Lung (tissue), 12 donors: ENCODE data around the gene SMCO4. TPM values are rescaled to one million over a fixed set of nuclear protein-coding genes. Genes with fewer than 3 reads are reported as not detected.

ENCODE experiments used
- ATAC-seq: fragments of 200-7000 bp; cut with Tn5 transposase; one replicate; pipeline ENCODE4 v1.9.1; 2020; ENCODE audit warnings: moderate number of reproducible peaks; ENCODE audit not compliant: insufficient read depth, low FRiP score
- DNase-seq, 3 donors: peaks; one replicate each; pipeline ENCODE4 v3.0.0-alpha.2; 2013 to 2017
- H3K27ac ChIP-seq, 2 donors: one replicate each; pipeline ENCODE4 v1.5.1; 2013; ENCODE audit warnings: mild to moderate bottlenecking in 2 of 2, moderate library complexity in 2 of 2, control low read depth in 1 of 2, inconsistent platforms in 1 of 2, low read depth in 1 of 2, low read length in 1 of 2
- H3K27me3 ChIP-seq, 3 donors: one replicate each; pipeline ENCODE4 v1.5.1; 2013; ENCODE audit warnings: low read length in 2 of 3; ENCODE audit not compliant: control insufficient read depth in 3 of 3, insufficient read depth in 3 of 3
- H3K36me3 ChIP-seq, 4 donors: one replicate each; pipeline ENCODE4 v1.5.1; 2013; ENCODE audit warnings: low read length in 4 of 4, mild to moderate bottlenecking in 1 of 4, moderate library complexity in 1 of 4; ENCODE audit not compliant: control insufficient read depth in 4 of 4, insufficient read depth in 4 of 4
- H3K4me1 ChIP-seq, 5 donors: one replicate each; pipeline ENCODE4 v1.5.1; 2013; ENCODE audit warnings: low read length in 5 of 5, mild to moderate bottlenecking in 2 of 5, moderate library complexity in 1 of 5; ENCODE audit not compliant: control insufficient read depth in 5 of 5, insufficient read depth in 5 of 5
- H3K4me3 ChIP-seq: one replicate; pipeline ENCODE4 v1.5.1; 2013; ENCODE audit warnings: mild to moderate bottlenecking, control low read depth, moderate library complexity
- H3K9ac ChIP-seq, 2 donors: one replicate each; pipeline ENCODE4 v1.5.1; 2013; ENCODE audit warnings: low read length in 2 of 2, control low read depth in 1 of 2; ENCODE audit not compliant: insufficient read depth in 1 of 2
- H3K9me3 ChIP-seq, 4 donors: one replicate each; pipeline ENCODE4 v1.5.1; 2013; ENCODE audit warnings: low read length in 3 of 4, mild to moderate bottlenecking in 1 of 4, moderate library complexity in 1 of 4; ENCODE audit not compliant: control insufficient read depth in 4 of 4, insufficient read depth in 3 of 4
- CTCF ChIP-seq: IDR thresholded peaks from 2 replicates; pipeline ENCODE4 v1.5.1; 2012; ENCODE audit warnings: mild to moderate bottlenecking; ENCODE audit errors: control extremely low read depth, extremely low read depth
- WGBS, 2 donors: extraction: QIAGEN DNeasy Blood & Tissue Kit; methylation state at CpG; one replicate each; pipeline ENCODE4 v1.1.7; 2013; 5-methylcytosine and 5-hydroxymethylcytosine counted together
- polyA plus RNA-seq, 2 donors: library from polyadenylated mRNA; stranded (reverse); fragments of 200-250 nt; gene quantifications; one replicate each; pipeline ENCODE4 v1.2.1, GENCODE V29; 2013
- total RNA-seq, 2 donors: library from RNA; depleted of rRNA in 1 of 2; stranded (reverse); fragments of >200 nt in 1 of 2; gene quantifications; one replicate each; pipeline ENCODE4 v1.2.1, GENCODE V29; 2014 to 2021
- donor health status: control.
- donor health status: control.
- donor health status: Bipolar disorder and iron deficiency.
- donor health status: healthy.
- donor health status: DM: yes; HTN: yes; CAD: no.

SMCO4 gene
- total and polyA plus RNA-seq, 4 donors = 27.0 to 132 (median 43.6) TPM

DNA sequence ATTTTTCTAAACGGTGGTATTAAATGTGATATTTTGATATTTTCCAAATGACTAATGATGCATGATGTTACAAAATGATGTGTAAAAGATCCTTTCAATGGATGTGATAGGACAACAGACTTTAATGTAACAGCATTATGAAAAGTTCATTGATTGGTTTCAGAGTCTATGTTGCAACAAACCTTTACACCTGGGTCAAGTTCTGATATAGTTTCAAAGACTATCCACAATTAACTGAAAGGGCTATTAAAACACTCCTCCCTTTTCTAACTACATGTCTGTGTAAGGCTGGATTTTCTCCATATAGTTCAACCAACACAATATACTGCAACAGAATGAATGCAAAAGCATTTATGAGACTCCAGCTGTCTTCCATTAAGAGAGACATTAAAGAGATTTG, 35.7 kb downstream of the SMCO4 start:
- Histone ChIP-seq H3K4me3 (no peak overlapping the region), H3K36me3 (peaks cover 0 to 3% (median 0%) of the 10 kb centered on the region in 4 donors), H3K9me3 (peaks cover 0 to 1% (median 0%) of the 10 kb centered on the region in 4 donors), H3K27me3 (no peaks in the 10 kb centered on the region), H3K9ac (no peak overlapping the region), H3K27ac (no peak overlapping the region), H3K4me1 (peaks cover 0 to 5% (median 2%) of the 10 kb centered on the region in 5 donors)
- no peak for DNase-seq
- WGBS, 2 donors = 87 to 94% methylated on average over 1 of the region's 1 CpG
- ATAC-seq = no peak
- no peak for TF ChIP-seq CTCF

GRCh38 chr11:93505703-93506102, 37.5 kb downstream of the SMCO4 start:
- ATAC-seq (no peak), DNase-seq (no peak)
- no peak for TF ChIP-seq CTCF
- Histone ChIP-seq H3K9me3 (peaks cover 0 to 1% (median 0%) of the 10 kb centered on the region in 4 donors), H3K9ac (no peak overlapping the region), H3K27ac (no peak overlapping the region), H3K36me3 (peaks cover 0 to 3% (median 0%) of the 10 kb centered on the region in 4 donors), H3K4me3 (no peak overlapping the region), H3K27me3 (no peaks in the 10 kb centered on the region), H3K4me1 (peaks cover 0 to 5% (median 3%) of the 10 kb centered on the region in 5 donors)
- 93 to 95% methylated on average over 3 of the region's 3 CpGs for WGBS, 2 donors

DNA sequence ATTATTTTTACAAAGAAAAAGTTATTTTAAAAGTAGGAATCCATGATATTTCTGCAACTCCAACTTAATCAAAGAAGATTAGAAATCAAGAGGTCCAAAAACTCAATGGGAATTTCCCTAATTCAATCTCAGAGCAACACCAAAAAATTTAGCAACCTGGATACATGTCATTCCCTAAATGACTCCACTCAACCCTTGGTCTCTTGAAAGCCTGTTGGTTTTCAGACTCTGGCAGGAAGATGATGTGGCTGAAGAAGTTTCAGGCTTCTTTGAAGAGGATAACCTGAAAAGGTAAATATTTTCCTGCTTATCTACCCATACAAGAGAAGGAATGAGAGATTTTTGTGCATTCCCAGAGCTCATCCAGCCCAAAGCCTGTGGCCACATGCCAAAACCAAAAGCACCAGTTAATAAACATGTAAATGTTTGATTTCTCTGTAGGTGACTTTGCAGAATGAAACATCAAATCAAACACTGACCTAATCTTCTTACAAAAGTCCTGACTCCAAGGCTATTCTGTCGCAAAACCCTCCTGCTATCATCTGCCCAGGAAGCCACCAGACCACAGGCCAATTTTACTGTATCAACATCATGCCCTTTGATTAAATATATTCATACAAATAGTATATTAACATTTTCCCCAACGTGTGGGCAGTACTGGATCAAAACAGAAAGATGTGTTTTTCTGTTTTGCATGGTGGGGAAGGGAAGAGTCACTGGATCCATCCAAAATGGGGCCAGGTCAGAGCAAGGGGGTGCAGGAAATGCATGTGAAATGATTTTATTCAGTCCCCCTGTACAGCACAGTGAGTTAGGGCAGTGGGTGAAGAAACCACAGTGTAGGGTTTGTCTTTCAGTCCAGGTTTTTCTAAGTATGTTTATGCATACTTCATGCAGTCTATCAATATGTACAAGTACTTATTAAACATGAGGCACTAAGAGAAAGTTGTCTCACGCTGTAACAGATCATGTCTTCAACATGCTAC, 38.8 kb downstream of the SMCO4 start:
- Histone ChIP-seq H3K36me3 (peaks cover 0 to 3% (median 0%) of the 10 kb centered on the region in 4 donors), H3K9me3 (peaks cover 0 to 1% (median 0%) of the 10 kb centered on the region in 4 donors), H3K4me1 (peaks cover 0 to 5% (median 3%) of the 10 kb centered on the region in 5 donors), H3K27me3 (no peaks in the 10 kb centered on the region), H3K9ac (no peak overlapping the region), H3K27ac (no peak overlapping the region), H3K4me3 (no peak overlapping the region)
- TF ChIP-seq CTCF = no peak
- 71 to 73% methylated on average over 3 of the region's 3 CpGs for WGBS, 2 donors
- DNase-seq (no peak), ATAC-seq (no peak)
